ENCODE measurements around the gene MFSD2A. TPM values are rescaled to one million over a fixed set of nuclear protein-coding genes. Genes with fewer than 3 reads are reported as not detected.
"Not testable (repeated sequence)": the region's sequence is repeated elsewhere in the genome, so short reads cannot be mapped to it uniquely, and the experiment has no call there.

MFSD2A gene
- 2.7 and 2.9 TPM in 2 replicates for total RNA-seq

GRCh38 chr1:39954870-39955546, at the start of gene MFSD2A:
TSS of gene MFSD2A (plus strand) at chr1:39955145. CDS start at chr1:39955293, 148 bp downstream.
- DNase-seq (ENCODE audit: low read depth, low spot score): peak; percentile 60

DNA sequence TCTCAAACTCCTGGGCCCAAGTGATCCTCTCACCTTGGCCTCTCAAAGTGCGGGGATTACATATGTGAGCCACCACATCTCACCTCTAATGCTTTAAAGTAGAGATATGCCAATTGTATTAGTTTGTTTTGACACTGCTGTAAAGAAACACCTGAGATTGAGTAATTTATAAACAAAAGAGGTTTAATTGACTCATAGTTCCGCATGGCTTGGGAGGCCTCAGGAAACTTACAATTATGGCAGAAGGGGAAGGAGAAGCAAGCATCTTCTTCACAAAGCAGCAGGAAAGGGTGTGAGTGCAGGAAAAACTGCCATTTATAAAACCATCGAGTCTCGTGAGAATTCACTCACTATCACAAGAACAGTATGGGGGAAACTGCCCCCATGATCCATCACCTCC, 49.8 kb upstream of the MFSD2A start:
- DNase-seq (ENCODE audit: low read depth, low spot score): no peak

- no peak for DNase-seq (ENCODE audit: low read depth, low spot score)
Measured at GRCh38 chr1:39907528-39908453, 47.2 kb upstream of the MFSD2A start.

DNA sequence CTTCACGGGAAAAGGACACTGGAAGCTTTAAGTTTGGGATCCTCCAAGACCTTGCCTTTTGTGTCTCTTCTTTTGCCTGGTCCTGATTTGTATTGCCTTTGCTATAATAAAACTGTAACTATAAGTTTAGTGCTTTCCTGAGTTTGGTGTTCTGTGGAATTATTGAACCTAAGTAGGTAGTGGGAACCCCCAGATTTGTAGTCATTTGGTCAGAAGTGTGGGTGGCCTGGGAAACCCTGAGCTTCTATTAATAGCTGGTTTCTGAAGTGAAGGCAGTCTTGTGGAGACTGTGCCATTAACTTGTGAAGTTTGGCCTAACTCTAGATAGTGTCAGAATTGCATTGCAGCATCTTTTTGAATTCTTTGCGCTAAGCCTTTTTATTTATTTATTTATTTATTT, 46.4 kb upstream of the MFSD2A start:
- no peak for DNase-seq (ENCODE audit: low read depth, low spot score)

GRCh38 chr1:39910263-39910662, 44.7 kb upstream of the MFSD2A start:
- DNase-seq (ENCODE audit: low read depth, low spot score): no peak

- not testable (repeated sequence) for DNase-seq (ENCODE audit: low read depth, low spot score)
Measured at GRCh38 chr1:39913136-39913535, 41.8 kb upstream of the MFSD2A start.

DNA sequence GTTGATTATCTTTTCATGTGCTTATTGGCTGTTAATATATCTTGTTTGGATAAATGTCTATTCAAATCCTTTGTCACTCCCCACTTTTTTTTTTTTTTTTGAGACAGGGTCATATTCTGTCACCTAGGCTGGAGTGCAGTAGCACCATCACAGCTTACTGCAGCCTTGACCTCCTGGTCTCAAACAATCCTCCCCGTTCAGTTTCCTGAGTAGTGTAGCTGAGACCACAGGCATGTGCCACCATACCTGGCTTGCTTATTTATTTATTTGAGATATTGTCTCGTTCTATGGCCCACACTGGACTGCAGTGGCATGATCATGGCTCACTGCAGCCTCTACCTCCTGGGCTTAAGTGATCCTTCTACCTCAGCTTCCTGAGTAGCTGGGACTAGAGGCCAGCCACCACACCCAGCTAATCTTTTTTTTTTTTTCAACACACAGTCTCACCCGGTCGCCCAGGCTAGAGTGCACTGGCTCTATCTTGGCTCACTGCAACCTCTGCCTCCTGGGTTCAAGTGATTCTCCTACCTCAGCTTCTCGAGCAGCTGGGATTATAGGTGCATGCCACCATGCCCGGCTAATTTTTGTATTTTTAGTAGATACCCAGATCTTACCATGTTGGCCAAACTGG, 39.3 kb upstream of the MFSD2A start:
- DNase-seq (ENCODE audit: low read depth, low spot score): no peak

DNA sequence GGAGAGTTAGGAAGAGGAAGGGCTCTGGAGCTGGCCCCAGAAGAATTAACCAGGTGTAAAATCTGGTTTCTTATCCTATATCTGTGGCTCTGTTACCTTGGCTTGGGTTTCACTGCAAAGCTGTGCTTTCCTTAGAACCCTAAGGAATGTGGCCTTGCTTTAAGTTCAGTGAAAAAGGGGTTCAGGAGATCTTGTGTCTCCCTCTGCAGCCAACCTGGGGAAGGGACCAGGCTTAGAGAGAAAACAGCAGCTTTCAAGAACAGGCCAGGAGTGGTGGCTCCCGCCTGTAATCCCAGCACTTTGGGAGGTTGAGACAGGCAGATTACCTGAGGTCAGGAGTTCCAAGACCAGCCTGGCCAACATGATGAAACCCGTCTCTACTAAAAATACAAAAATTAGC, 37.1 kb upstream of the MFSD2A start:
- DNase-seq (ENCODE audit: low read depth, low spot score): no peak

DNA sequence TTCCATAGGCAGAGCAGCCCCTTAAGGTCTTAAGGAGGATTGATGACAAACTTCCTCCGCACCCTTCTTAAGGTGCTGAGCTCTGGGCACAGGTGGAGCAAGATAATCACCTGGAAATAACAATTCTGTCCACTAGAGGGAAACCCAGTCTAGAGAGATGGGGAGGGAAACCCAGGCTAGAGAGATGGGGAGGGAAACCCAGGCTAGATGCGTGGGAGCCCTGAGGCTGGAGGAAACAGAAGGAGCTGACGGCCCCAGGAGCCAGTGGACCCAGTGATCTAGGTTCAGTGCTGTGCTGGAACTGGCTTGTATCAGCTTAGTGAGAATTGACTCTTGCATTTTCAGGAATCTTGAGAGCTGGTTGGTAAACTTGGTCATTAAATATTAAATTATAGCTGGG, 35.4 kb upstream of the MFSD2A start:
- DNase-seq (ENCODE audit: low read depth, low spot score): peak; percentile 22

DNA sequence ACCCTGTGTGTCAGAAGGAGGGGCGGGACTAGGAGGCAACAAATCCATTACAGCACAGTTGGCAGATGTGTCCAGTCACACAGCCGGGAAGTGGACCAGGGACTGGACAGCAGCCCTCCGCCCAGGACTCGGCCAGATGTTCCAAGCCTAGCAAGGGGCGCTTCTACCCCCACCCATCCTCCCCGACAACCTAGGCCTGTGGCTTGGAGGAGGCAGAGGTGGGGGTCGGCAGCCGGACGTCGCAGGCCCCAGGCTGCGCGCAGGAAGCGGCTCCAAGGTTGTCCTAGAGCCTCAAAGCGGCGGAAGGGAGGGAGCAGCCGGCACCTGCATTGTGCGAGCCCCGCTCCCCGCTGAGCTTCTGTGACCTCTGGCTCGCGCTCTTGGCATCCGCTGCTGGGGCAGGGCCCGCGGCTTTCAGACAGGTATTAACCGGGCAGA, 32.7 kb upstream of the MFSD2A start:
- no peak for DNase-seq (ENCODE audit: low read depth, low spot score)

- no peak for DNase-seq (ENCODE audit: low read depth, low spot score)
Measured at GRCh38 chr1:39925721-39926342, 29.1 kb upstream of the MFSD2A start.

- no peak for DNase-seq (ENCODE audit: low read depth, low spot score)
Measured at GRCh38 chr1:39926343-39926793, 28.6 kb upstream of the MFSD2A start.

DNA sequence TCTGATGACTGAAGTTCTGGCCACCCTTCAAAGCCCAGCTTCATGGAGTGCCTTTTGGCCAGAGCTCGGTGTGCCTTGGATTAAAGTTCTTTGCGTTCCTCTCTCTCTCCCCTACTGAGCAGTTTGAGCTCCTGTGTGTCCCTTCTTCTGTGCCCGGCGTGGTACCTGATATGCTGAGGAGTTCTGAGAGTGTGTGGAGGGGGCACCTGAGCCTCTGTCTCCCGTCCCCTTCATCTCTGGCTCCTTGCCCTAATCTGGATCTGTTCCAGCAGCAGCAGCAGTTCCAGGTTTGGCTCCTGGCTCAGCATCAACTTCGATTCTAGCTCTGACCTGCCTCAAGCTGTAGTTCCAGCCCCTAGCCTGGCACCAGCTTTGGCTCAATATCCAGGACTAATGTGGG, 28.1 kb upstream of the MFSD2A start:
- DNase-seq (ENCODE audit: low read depth, low spot score): no peak

DNA sequence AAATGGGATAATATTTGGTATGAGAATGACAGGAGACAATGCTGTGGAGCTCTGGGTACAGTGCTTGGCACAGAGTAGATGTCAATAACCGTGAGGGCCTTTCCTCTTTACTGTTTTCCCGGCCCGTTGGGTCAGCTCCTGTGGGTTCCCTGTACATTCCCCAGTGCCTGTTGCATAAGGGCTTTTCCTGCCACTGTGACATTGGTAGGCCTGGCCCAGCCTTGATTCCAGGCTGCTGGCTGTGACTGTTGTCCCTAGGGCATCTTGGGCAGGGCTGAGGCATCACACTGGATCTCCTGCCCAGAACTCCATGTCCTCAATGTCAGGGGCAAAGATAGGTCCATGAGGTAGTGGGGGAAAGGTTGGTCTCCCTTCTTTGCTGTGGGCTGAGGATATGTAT, 27.4 kb upstream of the MFSD2A start:
- DNase-seq (ENCODE audit: low read depth, low spot score): no peak

DNA sequence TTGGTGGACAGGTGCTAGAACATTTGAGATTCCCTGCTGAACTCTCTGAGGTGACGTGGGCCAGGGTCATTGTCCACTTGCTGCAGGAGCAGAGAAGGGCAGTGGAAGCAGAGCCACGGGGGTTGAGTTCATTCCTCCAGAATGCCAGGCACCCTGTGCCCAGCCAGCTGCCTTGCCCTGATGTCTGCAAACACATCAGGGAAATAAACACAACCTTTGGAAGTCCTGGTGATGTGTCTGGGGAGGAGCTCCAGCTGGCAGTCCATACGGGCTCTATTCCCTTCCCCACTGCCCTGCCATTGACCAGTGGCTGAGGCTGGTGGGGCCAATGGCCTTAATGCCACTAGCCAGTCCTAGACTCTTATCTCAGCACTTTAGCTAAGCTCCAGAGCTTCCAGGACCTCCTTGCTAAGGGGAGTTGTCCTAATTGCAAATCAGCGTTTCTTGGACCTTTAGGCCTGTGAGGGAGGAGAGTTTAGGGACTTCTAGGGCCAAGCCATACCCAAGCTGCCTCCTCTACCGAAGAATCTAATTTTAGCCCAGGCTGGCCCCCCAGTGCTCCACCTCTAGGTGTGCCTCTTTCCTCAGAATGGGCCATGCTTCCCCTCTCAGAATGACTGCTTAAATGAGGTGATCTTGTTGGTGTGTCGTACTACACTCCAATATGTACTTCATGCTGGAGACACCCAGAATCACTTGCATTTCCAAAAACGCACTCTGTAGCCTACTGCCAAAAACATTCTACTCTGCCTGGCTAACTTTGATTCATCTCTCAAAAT, 25.9 kb upstream of the MFSD2A start:
- DNase-seq (ENCODE audit: low read depth, low spot score): no peak

DNA sequence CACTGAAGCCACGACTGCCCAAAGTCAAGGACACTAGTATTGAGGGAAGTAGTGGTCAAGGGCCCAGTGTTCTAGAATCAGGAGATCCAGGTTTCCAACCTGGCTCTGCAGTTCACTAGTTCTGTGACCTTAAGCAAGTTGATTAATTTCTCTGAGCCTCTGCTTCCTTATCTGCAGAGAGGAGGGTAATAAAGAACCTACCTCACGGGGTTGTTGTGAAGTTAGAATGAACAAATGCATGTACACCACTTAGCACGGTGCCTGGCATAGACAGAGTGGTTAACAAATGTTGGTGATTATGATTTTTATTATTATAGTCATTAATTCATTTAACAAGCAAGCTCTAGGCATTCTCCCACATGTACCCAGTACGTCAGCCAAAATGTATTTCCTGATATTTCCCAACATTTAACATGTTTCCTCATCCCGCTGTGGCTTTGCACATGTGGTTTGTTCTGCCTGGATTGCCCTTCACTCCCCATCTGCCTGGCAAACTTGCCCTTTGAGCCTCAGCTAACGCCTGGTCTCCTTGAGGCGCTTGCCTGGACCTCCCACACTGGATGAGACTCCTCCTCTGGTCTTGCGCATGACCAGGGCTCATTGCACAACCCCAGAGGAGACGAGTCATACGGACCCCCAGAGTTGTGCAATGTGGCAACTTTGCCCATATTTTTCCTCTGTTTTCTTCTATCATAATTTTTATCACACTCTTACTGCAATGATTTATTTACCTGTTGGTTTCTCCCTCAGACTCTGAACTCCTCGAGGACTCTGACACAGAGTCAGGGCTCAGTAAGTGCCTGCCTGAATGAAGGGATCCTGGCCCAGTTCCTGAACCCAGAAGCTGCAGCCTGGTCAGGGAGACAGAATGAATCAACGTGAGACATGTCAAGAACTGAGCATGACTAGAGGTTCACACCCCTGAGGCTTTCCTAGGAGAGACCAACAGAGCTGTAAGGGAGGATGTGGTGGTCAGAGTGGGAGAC, 20.7 kb upstream of the MFSD2A start:
- no peak for DNase-seq (ENCODE audit: low read depth, low spot score)

- DNase-seq (ENCODE audit: low read depth, low spot score): no peak
Measured at GRCh38 chr1:39936724-39937491, 18.0 kb upstream of the MFSD2A start.

GRCh38 chr1:39938856-39939255, 16.1 kb upstream of the MFSD2A start:
- no peak for DNase-seq (ENCODE audit: low read depth, low spot score)

DNA sequence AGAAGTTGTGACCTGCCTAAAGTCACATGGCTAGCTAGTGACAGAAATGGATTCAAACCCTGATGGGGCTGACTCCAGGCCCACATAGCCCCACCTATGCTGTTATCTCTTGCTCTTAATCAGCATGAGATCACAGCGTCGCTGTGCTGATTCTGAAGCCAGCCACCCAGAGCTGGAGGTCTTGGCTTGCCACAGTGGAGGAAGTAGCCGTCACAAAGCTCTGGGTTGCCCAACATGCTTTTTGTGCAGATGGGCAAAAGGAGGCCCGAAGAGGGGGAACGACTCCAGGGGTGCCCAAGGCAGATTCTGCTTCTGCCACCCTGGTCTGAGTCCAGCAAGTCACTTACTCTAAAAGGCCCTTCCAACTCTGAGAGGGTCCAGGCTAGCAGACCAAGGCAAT, 14.7 kb upstream of the MFSD2A start:
- DNase-seq (ENCODE audit: low read depth, low spot score): no peak

All from pulmonary artery endothelial cell (primary cell).